ENCODE data around the gene DZIP1L. TPM values are rescaled to one million over a fixed set of nuclear protein-coding genes. Genes with fewer than 3 reads are reported as not detected.

The DZIP1L gene
- total RNA-seq, 1 experiment from 2014 or later = 2.3 TPM

DNA sequence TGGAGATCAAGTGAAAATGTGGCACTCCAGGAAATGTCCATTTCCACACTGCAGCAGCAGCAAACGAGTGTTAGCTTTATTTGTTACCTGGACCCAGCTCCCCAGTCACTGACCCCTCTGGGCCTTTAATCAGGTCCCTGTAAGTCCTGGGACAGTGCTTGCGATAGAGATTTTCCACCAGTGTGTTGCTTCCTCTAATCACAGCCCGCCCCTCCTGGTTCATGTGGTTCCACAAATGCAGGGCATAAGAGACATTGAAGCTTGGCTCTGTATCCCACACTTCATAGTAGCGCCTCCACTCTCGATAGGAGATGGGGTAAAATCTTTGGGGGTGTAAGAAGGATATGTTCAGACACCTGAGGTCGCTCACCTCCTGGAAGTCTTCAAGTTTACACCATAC, 8.8 kb upstream of the DZIP1L start:
- no peak for TF ChIP-seq EZH2 (IDR thresholded peaks at IDR 0.05; ENCODE audit: low read depth)
- TF ChIP-seq, protein P1, sequence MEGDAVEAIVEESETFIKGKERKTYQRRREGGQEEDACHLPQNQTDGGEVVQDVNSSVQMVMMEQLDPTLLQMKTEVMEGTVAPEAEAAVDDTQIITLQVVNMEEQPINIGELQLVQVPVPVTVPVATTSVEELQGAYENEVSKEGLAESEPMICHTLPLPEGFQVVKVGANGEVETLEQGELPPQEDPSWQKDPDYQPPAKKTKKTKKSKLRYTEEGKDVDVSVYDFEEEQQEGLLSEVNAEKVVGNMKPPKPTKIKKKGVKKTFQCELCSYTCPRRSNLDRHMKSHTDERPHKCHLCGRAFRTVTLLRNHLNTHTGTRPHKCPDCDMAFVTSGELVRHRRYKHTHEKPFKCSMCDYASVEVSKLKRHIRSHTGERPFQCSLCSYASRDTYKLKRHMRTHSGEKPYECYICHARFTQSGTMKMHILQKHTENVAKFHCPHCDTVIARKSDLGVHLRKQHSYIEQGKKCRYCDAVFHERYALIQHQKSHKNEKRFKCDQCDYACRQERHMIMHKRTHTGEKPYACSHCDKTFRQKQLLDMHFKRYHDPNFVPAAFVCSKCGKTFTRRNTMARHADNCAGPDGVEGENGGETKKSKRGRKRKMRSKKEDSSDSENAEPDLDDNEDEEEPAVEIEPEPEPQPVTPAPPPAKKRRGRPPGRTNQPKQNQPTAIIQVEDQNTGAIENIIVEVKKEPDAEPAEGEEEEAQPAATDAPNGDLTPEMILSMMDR (conservative IDR thresholded peaks at IDR 0.05) = no peak
- H2AFZ ChIP-seq = no peak overlapping the region
- no peak for DNase-seq
- intact Hi-C loops (cut with micrococcal nuclease; ENCODE audit: unreplicated experiment) = no loop called here
- ChIA-PET CTCF (no interaction called here), POLR2A (ENCODE audit: unreplicated experiment) (no interaction called here)
- no peaks in the 10 kb centered on the region for H3K4me1 ChIP-seq (replicated peaks; ENCODE audit: insufficient read depth)
- no peaks in the 10 kb centered on the region for H3K79me2 ChIP-seq (ENCODE audit: low read depth)
- no peaks in the 10 kb centered on the region for H3K27me3 ChIP-seq (ENCODE audit: insufficient read depth, low read depth)
- BruUV-seq (replicated peaks) = no TSS peak
- H3F3A ChIP-seq (ENCODE audit: insufficient read depth, low read depth) = no peaks in the 10 kb centered on the region
- H3K9me3 ChIP-seq (ENCODE audit: insufficient read depth, low read depth) = no peaks in the 10 kb centered on the region; the same call in 1 of the 2 replicates
- H4K20me1 ChIP-seq (ENCODE audit: insufficient read depth) = no peaks in the 10 kb centered on the region
- no peak overlapping the region for H3K27ac ChIP-seq
- H3K36me3 ChIP-seq (ENCODE audit: low read depth) = no peaks in the 10 kb centered on the region
- H3K9me2 ChIP-seq (ENCODE audit: insufficient read depth) = no peaks in the 10 kb centered on the region
- no peak overlapping the region for H3K4me3 ChIP-seq
- no peak overlapping the region for H3K4me2 ChIP-seq

GRCh38 chr3:138119423-138119766, 4.0 kb upstream of the DZIP1L start:
- Histone ChIP-seq H3K79me2 (ENCODE audit: low read depth) (0 out of 2 replicates have a peak, but pooled peaks cover 2% of the 10 kb centered on the region), H3K9me3 (ENCODE audit: insufficient read depth, low read depth) (no peaks in the 10 kb centered on the region; the same call in 1 of the 2 replicates), H3F3A (ENCODE audit: insufficient read depth, low read depth) (peaks cover 8% of the 10 kb centered on the region; the same call in 1 of the 2 replicates), H3K4me2 (no peak overlapping the region), H3K9me2 (ENCODE audit: insufficient read depth) (no peaks in the 10 kb centered on the region), H3K36me3 (ENCODE audit: low read depth) (no peaks in the 10 kb centered on the region), H2AFZ (no peak overlapping the region), H3K27ac (no peak overlapping the region), H3K27me3 (ENCODE audit: insufficient read depth, low read depth) (no peaks in the 10 kb centered on the region), H4K20me1 (ENCODE audit: insufficient read depth) (no peaks in the 10 kb centered on the region), H3K4me3 (no peak overlapping the region), H3K4me1 (replicated peaks; ENCODE audit: insufficient read depth) (peaks cover 3% of the 10 kb centered on the region)
- DNase-seq = no peak
- BruUV-seq (replicated peaks) = no TSS peak
- CTCF ChIA-PET = interaction anchor here (0.6 to 1.3 kb wide), 3 partner anchors 50 to 1378 kb away, joined by 3 to 7 read pairs (median 3); no protein-coding TSS in a partner anchor
- TF ChIP-seq EZH2 (IDR thresholded peaks at IDR 0.05; ENCODE audit: low read depth) = no peak
- TF ChIP-seq, protein P1 (conservative IDR thresholded peaks at IDR 0.05) = no peak
- intact Hi-C loops (cut with micrococcal nuclease; ENCODE audit: unreplicated experiment) = loop anchor here (1.0 to 2.0 kb wide), 2 partner anchors 51 kb away; no protein-coding TSS in a partner anchor
- POLR2A ChIA-PET (ENCODE audit: unreplicated experiment) = no interaction called here

DNA sequence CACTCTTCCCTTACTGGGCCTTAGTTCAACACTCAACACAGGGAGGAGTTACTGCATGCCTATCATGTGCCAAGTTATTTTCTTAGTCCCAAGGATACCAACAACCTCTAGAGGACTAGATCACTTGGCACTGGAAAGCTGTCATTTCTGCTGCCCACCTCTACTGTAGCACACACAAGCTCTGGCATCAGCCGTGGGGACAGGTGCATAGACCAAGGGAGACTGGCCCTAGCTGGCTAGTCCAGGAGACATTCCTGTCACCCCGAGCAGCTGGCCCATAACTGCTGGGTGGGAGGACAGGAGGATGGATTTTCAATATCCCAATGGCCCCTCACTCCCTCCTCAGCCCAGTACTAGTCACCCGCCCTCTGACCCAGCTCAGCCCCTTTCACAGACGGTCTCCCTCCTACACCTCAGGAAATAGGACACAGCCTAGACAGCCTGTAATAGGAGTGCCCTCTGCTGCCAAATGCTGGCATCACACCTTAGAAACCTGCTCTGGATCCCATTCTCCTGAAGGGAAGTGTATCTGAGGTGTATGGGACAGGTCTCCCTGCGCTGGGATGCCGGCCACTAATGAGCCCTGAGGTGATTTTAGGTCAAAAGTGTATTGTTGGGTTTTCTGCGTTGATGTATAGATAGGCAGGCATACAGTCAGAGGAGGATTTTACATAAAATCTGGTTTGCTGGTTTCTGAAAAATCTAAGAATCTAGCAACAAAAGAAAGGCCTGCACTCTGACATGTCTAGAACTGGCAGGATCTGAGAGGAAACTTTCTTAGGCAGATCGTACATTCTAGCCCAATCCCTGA, 3.4 kb upstream of the DZIP1L start:
- ChIA-PET POLR2A (ENCODE audit: unreplicated experiment) (no interaction called here), CTCF (interaction anchor here (0.6 to 1.3 kb wide), 2 partner anchors 49 to 85 kb away, joined by 3 to 7 read pairs; no protein-coding TSS in a partner anchor)
- intact Hi-C loops (cut with micrococcal nuclease; ENCODE audit: unreplicated experiment) = loop anchor here (1.0 to 2.0 kb wide), 2 partner anchors 51 to 52 kb away; no protein-coding TSS in a partner anchor
- DNase-seq = peak; percentile 56 to 79
- H3K4me2 ChIP-seq = no peak overlapping the region
- no peaks in the 10 kb centered on the region for H3K36me3 ChIP-seq (ENCODE audit: low read depth)
- no peaks in the 10 kb centered on the region for H3K9me2 ChIP-seq (ENCODE audit: insufficient read depth)
- peaks cover 11% of the 10 kb centered on the region; the same call in 1 of the 2 replicates for H3F3A ChIP-seq (ENCODE audit: insufficient read depth, low read depth)
- BruUV-seq (replicated peaks) = no TSS peak
- no peaks in the 10 kb centered on the region for H4K20me1 ChIP-seq (ENCODE audit: insufficient read depth)
- H3K9me3 ChIP-seq (ENCODE audit: insufficient read depth, low read depth) = no peaks in the 10 kb centered on the region; the same call in 1 of the 2 replicates
- H2AFZ ChIP-seq = no peak overlapping the region
- H3K79me2 ChIP-seq (ENCODE audit: low read depth) = peaks cover 8% of the 10 kb centered on the region; the same call in 1 of the 2 replicates
- no peak overlapping the region for H3K27ac ChIP-seq
- peaks cover 9% of the 10 kb centered on the region for H3K4me1 ChIP-seq (replicated peaks; ENCODE audit: insufficient read depth)
- no peaks in the 10 kb centered on the region for H3K27me3 ChIP-seq (ENCODE audit: insufficient read depth, low read depth)
- no peak overlapping the region for H3K4me3 ChIP-seq
- TF ChIP-seq EZH2 (IDR thresholded peaks at IDR 0.05; ENCODE audit: low read depth) = no peak
- TF ChIP-seq, protein P1 (conservative IDR thresholded peaks at IDR 0.05) = peak; percentile 91

Measured in PC-9 (cell line).